Trophoblast cell (in vitro differentiated cells and primary cell): ENCODE measurements around the gene XPR1.

ENCODE experiments used
- DNase-seq, 2 donors: peaks; one replicate each; pipeline ENCODE4 v3.0.0-alpha.2; 2016
- H2AFZ ChIP-seq: 2 replicates; pipeline ENCODE4 v1.6.1; 2013; ENCODE audit warnings: low read length, moderate library complexity, mild to moderate bottlenecking; ENCODE audit not compliant: insufficient read depth, poor library complexity
- H2AK5ac ChIP-seq: 2 replicates; pipeline ENCODE4 v1.6.1; 2013; ENCODE audit warnings: mild to moderate bottlenecking, low read length
- H2BK120ac ChIP-seq: 2 replicates; pipeline ENCODE4 v1.6.1; 2013; ENCODE audit warnings: low read length, mild to moderate bottlenecking, moderate library complexity; ENCODE audit not compliant: insufficient read depth, poor library complexity
- H2BK12ac ChIP-seq: 2 replicates; pipeline ENCODE4 v1.6.1; 2013; ENCODE audit warnings: mild to moderate bottlenecking, low read length, moderate library complexity
- H2BK5ac ChIP-seq: 2 replicates; pipeline ENCODE4 v1.6.1; 2013; ENCODE audit warnings: low read length, low read depth, moderate library complexity, mild to moderate bottlenecking; ENCODE audit not compliant: poor library complexity
- H3K14ac ChIP-seq: 2 replicates; pipeline ENCODE4 v1.6.1; 2013; ENCODE audit warnings: mild to moderate bottlenecking, low read length
- H3K18ac ChIP-seq: 2 replicates; pipeline ENCODE4 v1.6.1; 2013; ENCODE audit warnings: mild to moderate bottlenecking, low read length
- H3K23ac ChIP-seq: 2 replicates; pipeline ENCODE4 v1.6.1; 2013; ENCODE audit warnings: low read length
- H3K27ac ChIP-seq: 2 replicates; pipeline ENCODE4 v1.5.1; 2013; ENCODE audit warnings: low read depth, mild to moderate bottlenecking, inconsistent platforms, low read length, moderate library complexity
- H3K27me3 ChIP-seq: 2 replicates; pipeline ENCODE4 v1.6.1; 2013; ENCODE audit warnings: inconsistent platforms, mild to moderate bottlenecking, low read length, moderate library complexity; ENCODE audit not compliant: insufficient read depth
- H3K36me3 ChIP-seq, 2 experiments: 1 replicate in 1 of 2; 2 replicates in 1 of 2; pipeline ENCODE4 v1.6.1; 2013; ENCODE audit warnings: low read length in 2 of 2, mild to moderate bottlenecking in 2 of 2, moderate library complexity in 1 of 2; ENCODE audit not compliant: insufficient read depth in 2 of 2, control insufficient read depth in 1 of 2
- H3K4ac ChIP-seq: 2 replicates; pipeline ENCODE4 v1.6.1; 2013; ENCODE audit warnings: low read depth, mild to moderate bottlenecking, low read length, moderate library complexity
- H3K4me1 ChIP-seq, 2 experiments: 1 replicate in 1 of 2; 2 replicates in 1 of 2; pipeline ENCODE4 v1.6.1; 2013; ENCODE audit warnings: low read length in 2 of 2, mild to moderate bottlenecking in 2 of 2, moderate library complexity in 1 of 2; ENCODE audit not compliant: insufficient read depth in 2 of 2, control insufficient read depth in 1 of 2
- H3K4me2 ChIP-seq: 2 replicates; pipeline ENCODE4 v1.6.1; 2013; ENCODE audit warnings: inconsistent platforms, mild to moderate bottlenecking, low read length, moderate library complexity
- H3K4me3 ChIP-seq: 2 replicates; pipeline ENCODE4 v1.5.1; 2013; ENCODE audit warnings: mild to moderate bottlenecking, low read depth, low read length, inconsistent platforms
- H3K79me1 ChIP-seq: one replicate; pipeline ENCODE4 v1.6.1; 2013; ENCODE audit warnings: low read length
- H3K79me2 ChIP-seq: 2 replicates; pipeline ENCODE4 v1.6.1; 2013; ENCODE audit warnings: low read length, mild to moderate bottlenecking; ENCODE audit not compliant: control insufficient read depth, insufficient read depth, poor library complexity
- H3K9ac ChIP-seq: 2 replicates; pipeline ENCODE4 v1.6.1; 2013; ENCODE audit warnings: mild to moderate bottlenecking, low read length
- H3K9me3 ChIP-seq: 2 replicates; pipeline ENCODE4 v1.6.1; 2013; ENCODE audit warnings: low read depth, mild to moderate bottlenecking, control low read depth, inconsistent platforms, low read length; ENCODE audit not compliant: insufficient read depth
- H4K12ac ChIP-seq: 2 replicates; pipeline ENCODE4 v1.6.1; 2013; ENCODE audit warnings: low read depth, mild to moderate bottlenecking, low read length, moderate library complexity
- H4K8ac ChIP-seq: 2 replicates; pipeline ENCODE4 v1.6.1; 2013; ENCODE audit warnings: low read depth, mild to moderate bottlenecking, low read length, moderate library complexity
- H4K91ac ChIP-seq: one replicate; pipeline ENCODE4 v1.6.1; 2013; ENCODE audit warnings: low read depth, mild to moderate bottlenecking, low read length, moderate library complexity
- WGBS: extraction: QIAGEN DNeasy Blood & Tissue Kit; methylation state at CpG from one replicate; pipeline ENCODE4 v1.1.7; 2013; ENCODE audit warnings: missing lambda C conversion rate; ENCODE audit not compliant: insufficient read length, insufficient coverage; ENCODE audit errors: extremely low coverage; 5-methylcytosine and 5-hydroxymethylcytosine counted together

Gene XPR1

DNA sequence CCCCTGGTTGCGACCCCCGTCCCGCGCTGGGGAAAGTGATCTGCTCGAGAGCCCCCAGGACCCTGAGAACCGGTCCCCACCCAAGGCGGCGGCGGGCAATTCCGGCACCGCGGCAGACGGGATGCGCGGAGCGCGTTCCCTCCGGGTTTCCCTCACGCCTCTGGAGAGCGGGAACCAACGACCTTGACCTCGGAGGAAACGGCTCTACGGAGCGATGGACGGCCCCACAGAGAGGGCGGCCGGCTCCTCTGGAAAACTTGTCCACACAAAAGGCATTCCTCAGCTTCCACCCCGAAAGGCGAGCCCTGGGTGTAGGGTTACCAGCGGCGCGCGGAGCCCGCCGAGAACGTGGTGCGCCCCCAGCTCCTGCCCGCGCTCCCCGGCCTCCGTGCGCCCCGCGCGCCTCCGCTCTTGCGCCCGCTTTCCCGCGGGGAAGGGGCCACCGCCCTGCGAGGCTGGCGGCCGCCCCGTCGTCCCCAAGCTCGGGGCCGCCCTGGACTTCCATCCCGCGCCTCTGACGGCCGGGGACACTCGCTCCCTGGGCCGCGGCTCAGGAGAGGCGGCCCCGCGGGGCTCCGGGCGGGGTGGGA, 280.5 kb downstream of the XPR1 start:
- WGBS, result no CpG with 5 or more reads among the region's 71 CpGs

DNA sequence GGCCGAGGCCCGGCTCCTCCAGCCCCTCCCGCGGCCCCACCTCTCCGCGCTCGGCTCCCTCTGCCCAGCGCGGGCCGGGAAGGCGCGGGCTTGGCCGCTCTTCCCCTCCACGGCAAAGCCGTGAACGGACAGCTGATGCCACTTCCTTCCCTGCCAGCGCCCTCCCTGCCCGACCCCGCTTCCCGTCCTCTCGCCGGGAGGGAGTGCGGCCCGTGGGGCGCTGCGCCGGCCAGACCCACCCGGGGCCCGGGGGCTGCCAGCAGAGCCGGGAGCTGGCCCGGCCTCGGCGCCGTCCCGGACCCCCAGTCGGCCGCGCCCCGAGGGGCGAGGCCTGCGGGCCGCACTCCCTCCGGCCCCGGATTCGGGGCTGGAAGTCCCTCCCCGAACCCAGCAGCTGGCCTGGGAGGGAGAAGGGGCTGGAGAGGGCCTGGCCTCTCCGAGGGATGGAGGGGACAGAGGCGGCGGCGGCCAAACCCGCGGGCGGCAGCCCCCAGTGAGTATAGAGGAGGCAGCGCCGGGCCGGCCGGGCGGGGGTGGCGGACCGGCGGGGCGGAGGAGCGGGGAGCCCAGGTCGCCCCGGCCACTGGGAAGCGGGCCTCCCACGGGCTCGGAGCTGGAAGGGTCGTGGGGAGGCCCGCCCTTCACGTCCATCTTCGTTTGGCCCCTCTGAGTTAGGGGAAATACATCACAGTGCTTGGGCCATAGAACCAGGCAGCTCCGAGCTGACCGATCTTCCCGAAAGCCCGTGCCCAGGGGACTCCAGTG, 281.2 kb downstream of the XPR1 start, which contains the start of gene KIAA1614:
KIAA1614 (plus strand) TSS at position 97 of the 765 bp plus-strand sequence; CDS start at position 444, 347 bp downstream.
- peaks cover 8% of the 10 kb centered on the region for H3K79me1 ChIP-seq
- H3K9me3 ChIP-seq, result peaks cover 2% of the 10 kb centered on the region
- peak within 1 kb of the TSS; percentile 9 for H4K12ac ChIP-seq
- no CpG with 5 or more reads among the region's 76 CpGs for WGBS
- H2AK5ac ChIP-seq, result no peak within 1 kb of the TSS
- peak within 1 kb of the TSS; percentile 75 for H4K8ac ChIP-seq
- no peak within 1 kb of the TSS for H3K27ac ChIP-seq
- peak within 1 kb of the TSS; percentile 74 for H3K4me3 ChIP-seq
- peak within 1 kb of the TSS; percentile 62 for H3K14ac ChIP-seq
- peak in 1 of 2 donors; percentile 5 for DNase-seq
- H2BK120ac ChIP-seq, result peak within 1 kb of the TSS; percentile 12
- no peaks in the 10 kb centered on the region for H3K36me3 ChIP-seq
- no peaks in the 10 kb centered on the region for H3K79me2 ChIP-seq
- H3K18ac ChIP-seq, result peak within 1 kb of the TSS; percentile 8
- peaks cover 15% of the 10 kb centered on the region for H3K27me3 ChIP-seq
- peak within 1 kb of the TSS; percentile 79 for H2AFZ ChIP-seq
- H3K4me1 ChIP-seq, result peaks cover 4 to 8% of the 10 kb centered on the region in 2 experiments
- H2BK12ac ChIP-seq, result no peak within 1 kb of the TSS
- peak within 1 kb of the TSS; percentile 28 for H3K9ac ChIP-seq
- H2BK5ac ChIP-seq, result no peak within 1 kb of the TSS
- peak within 1 kb of the TSS; percentile 25 for H4K91ac ChIP-seq
- H3K23ac ChIP-seq, result no peak within 1 kb of the TSS
- peak within 1 kb of the TSS; percentile 75 for H3K4me2 ChIP-seq
- H3K4ac ChIP-seq, result no peak within 1 kb of the TSS

More for the DNA sequence above, 280.5 kb downstream of the XPR1 start:
- no peaks in the 10 kb centered on the region for H3K79me2 ChIP-seq
- H3K9me3 ChIP-seq, result peaks cover 2% of the 10 kb centered on the region
- H2BK120ac ChIP-seq, result peak overlapping the region; percentile 12
- H3K4me1 ChIP-seq, result peaks cover 4 to 8% of the 10 kb centered on the region in 2 experiments
- H4K91ac ChIP-seq, result peak overlapping the region; percentile 25
- H3K23ac ChIP-seq, result no peak overlapping the region
- H4K8ac ChIP-seq, result peak overlapping the region; percentile 75
- peak overlapping the region; percentile 74 for H3K4me3 ChIP-seq
- no peaks in the 10 kb centered on the region for H3K36me3 ChIP-seq
- H2AK5ac ChIP-seq, result no peak overlapping the region
- peak overlapping the region; percentile 79 for H2AFZ ChIP-seq
- H3K4me2 ChIP-seq, result peak overlapping the region; percentile 75
- H2BK12ac ChIP-seq, result no peak overlapping the region
- H4K12ac ChIP-seq, result peak overlapping the region; percentile 9
- H3K4ac ChIP-seq, result no peak overlapping the region
- H3K27ac ChIP-seq, result no peak overlapping the region
- peaks cover 8% of the 10 kb centered on the region for H3K79me1 ChIP-seq
- H3K27me3 ChIP-seq, result peaks cover 15% of the 10 kb centered on the region
- no peak overlapping the region for H2BK5ac ChIP-seq
- peak overlapping the region; percentile 62 for H3K14ac ChIP-seq
- no peak overlapping the region for H3K9ac ChIP-seq
- peak in 1 of 2 donors; percentile 8 for DNase-seq
- H3K18ac ChIP-seq, result peak overlapping the region; percentile 7

DNA sequence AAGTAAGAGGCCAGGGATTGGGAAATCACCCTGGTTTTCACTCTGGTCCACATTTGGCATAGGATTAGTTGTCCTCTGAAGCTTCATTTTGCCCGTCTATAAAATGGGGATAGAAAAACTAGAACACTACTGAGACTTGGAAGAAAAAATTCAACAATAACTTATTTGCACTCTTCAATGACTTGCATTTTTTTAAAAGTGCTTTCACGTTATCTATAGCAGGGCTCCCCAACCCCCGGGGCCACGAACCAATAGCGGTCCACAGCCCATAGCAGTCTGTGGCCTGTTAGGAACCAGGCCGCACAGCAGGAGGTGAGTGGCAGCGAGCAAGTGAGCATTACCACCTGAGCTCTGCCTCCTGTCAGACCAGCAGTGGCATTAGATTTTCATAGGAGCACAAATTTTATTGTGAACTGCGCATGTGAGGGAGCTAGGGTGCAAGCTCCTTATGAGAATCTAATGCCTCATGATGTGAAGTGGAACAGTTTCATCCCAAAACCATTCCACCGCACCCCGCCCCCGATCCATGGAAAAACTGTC, 283.7 kb downstream of the XPR1 start:
- Histone ChIP-seq H4K12ac (no peak overlapping the region), H3K9me3 (peaks cover 3% of the 10 kb centered on the region), H3K23ac (no peak overlapping the region), H3K4me1 (peaks cover 4 to 10% of the 10 kb centered on the region in 2 experiments), H2BK5ac (no peak overlapping the region), H3K14ac (no peak overlapping the region), H3K4me2 (no peak overlapping the region), H3K79me2 (no peaks in the 10 kb centered on the region), H3K27ac (no peak overlapping the region), H3K4ac (no peak overlapping the region), H4K8ac (no peak overlapping the region), H3K9ac (no peak overlapping the region), H2AFZ (no peak overlapping the region), H2AK5ac (no peak overlapping the region), H3K27me3 (peaks cover 15% of the 10 kb centered on the region), H4K91ac (no peak overlapping the region), H3K18ac (no peak overlapping the region), H2BK120ac (no peak overlapping the region), H2BK12ac (no peak overlapping the region), H3K79me1 (peaks cover 8% of the 10 kb centered on the region), H3K36me3 (no peaks in the 10 kb centered on the region), H3K4me3 (no peak overlapping the region)
- DNase-seq, result no peak
- no CpG with 5 or more reads among the region's 11 CpGs for WGBS

DNA sequence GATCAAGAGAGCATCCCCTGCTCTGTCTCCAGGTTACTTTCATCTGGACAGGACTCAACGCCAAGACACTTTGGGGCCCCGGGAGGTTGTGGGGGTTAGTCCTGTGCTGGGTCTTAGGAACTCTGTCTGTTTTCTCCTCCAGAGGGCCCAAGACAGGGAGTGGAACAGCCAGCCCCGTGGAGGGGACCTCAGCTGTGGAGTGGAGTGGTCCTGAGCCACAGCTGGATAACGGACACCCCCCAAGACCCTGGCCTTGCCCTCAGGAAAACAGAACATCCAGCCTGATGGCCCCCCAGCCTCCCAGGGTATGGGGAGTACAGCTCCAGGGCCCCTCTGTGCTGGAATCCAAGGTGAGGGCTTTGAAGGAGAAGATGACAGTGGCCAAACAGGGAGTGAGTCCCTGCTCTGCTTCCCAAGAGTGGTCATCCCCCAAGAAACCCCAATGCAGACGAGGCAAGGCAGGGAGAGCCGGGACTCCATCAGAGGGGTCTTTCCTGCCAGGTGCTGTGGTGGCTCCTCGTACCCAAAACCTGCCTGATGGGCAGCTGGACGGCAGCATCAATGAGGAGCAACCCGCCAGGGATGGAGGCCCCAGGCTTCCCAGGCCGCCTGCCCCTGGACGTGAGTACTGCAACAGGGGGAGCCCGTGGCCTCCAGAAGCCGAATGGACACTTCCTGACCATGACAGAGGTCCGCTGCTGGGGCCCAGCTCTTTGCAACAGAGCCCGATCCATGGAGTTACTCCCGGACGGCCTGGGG, 284.4 kb downstream of the XPR1 start:
- Histone ChIP-seq H3K14ac (no peak overlapping the region), H2AK5ac (no peak overlapping the region), H3K27ac (no peak overlapping the region), H3K4me3 (no peak overlapping the region), H4K91ac (no peak overlapping the region), H3K36me3 (no peaks in the 10 kb centered on the region), H3K9me3 (peaks cover 3% of the 10 kb centered on the region), H3K23ac (no peak overlapping the region), H2AFZ (no peak overlapping the region), H3K9ac (no peak overlapping the region), H3K4me1 (peaks cover 4 to 10% of the 10 kb centered on the region in 2 experiments), H2BK12ac (no peak overlapping the region), H4K12ac (no peak overlapping the region), H3K79me1 (peaks cover 8% of the 10 kb centered on the region), H3K27me3 (peaks cover 15% of the 10 kb centered on the region), H3K4me2 (no peak overlapping the region), H3K79me2 (no peaks in the 10 kb centered on the region), H2BK120ac (no peak overlapping the region), H3K4ac (no peak overlapping the region), H2BK5ac (no peak overlapping the region), H3K18ac (no peak overlapping the region), H4K8ac (no peak overlapping the region)
- WGBS, result no CpG with 5 or more reads among the region's 17 CpGs
- DNase-seq, result no peak
